Natural killer cell treated with Interleukin-12 subunit alpha and Interleukin-12 subunit beta and Interleukin-15 and Interleukin-18, amount 100 ng/mL, for 72 hours (primary cell): ENCODE results near the gene CSPG5. TPM values are rescaled to one million over a fixed set of nuclear protein-coding genes. Genes with fewer than 3 reads are reported as not detected.
A peak's percentile ranks its signal among the peaks of the same experiment; 100 is the strongest.

Source experiments
- ATAC-seq, 2 donors: fragments of 150-1000 bp; cut with Tn5 transposase in 1 of 2; sonication (Bioruptor Pico), chemical (Tn5 transposase) in 1 of 2; 2 replicates each; pipeline ENCODE4 v1.10.0; 2021
- DNase-seq: peaks from one replicate; pipeline ENCODE4 v3.0.0; 2022; ENCODE audit warnings: low spot score
- H3K27ac Mint-ChIP-seq, 2 donors: 1 replicate in 1 of 2; 2 replicates in 1 of 2; pipeline ENCODE4 v1.8.0; 2022; ENCODE audit warnings: mixed read lengths in 2 of 2, mild to moderate bottlenecking in 1 of 2, moderate library complexity in 1 of 2
- H3K27me3 Mint-ChIP-seq, 2 donors: 1 replicate in 1 of 2; 2 replicates in 1 of 2; pipeline ENCODE4 v1.8.0; 2022; ENCODE audit warnings: mixed read lengths in 2 of 2
- H3K36me3 Mint-ChIP-seq: one replicate; pipeline ENCODE4 v1.8.0; 2022; ENCODE audit warnings: mixed read lengths
- H3K4me1 Mint-ChIP-seq, 2 donors: 1 replicate in 1 of 2; 2 replicates in 1 of 2; pipeline ENCODE4 v1.8.0; 2022; ENCODE audit warnings: low read depth in 2 of 2, mixed read lengths in 2 of 2, mild to moderate bottlenecking in 1 of 2
- H3K4me3 Mint-ChIP-seq: one replicate; pipeline ENCODE4 v1.8.0; 2022; ENCODE audit warnings: mixed read lengths
- H3K9me3 Mint-ChIP-seq: 2 replicates; pipeline ENCODE4 v1.8.0; 2022; ENCODE audit warnings: mixed read lengths
- total RNA-seq, 2 donors: library from RNA; stranded (reverse); gene quantifications; one replicate each; pipeline ENCODE4 v1.2.3, GENCODE V29; 2022

The CSPG5 gene
- total RNA-seq, 2 donors from 2014 or later, result 0.29 to 0.95 TPM

DNA sequence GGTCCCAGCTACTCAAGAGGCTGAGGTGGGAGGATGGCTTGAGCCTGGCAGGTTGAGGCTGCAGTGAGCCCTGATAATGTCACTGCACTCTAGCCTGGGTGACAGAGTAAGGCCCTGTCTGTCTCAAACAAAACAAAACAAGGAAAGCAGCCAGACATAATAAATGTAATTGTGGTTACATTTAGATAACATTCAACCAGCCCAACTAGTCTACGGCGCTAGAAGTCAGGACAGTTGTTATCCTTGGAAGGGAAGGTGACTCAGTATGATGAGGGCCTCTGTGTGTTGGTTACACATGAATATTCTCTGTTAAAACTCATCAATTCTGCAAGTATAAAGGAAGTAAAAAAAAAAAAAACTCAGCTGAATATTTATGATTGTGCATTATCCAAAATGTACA lies 27.0 kb upstream of the CSPG5 start:
- Mint-ChIP-seq H3K9me3 (no peaks in the 10 kb centered on the region), H3K36me3 (peaks cover 9% of the 10 kb centered on the region), H3K27ac (no peak overlapping the region), H3K4me3 (no peak overlapping the region), H3K4me1 (peaks cover 0 to 3% of the 10 kb centered on the region in 2 donors), H3K27me3 (no peaks in the 10 kb centered on the region)
- DNase-seq (no peak), ATAC-seq (no peak)

DNA sequence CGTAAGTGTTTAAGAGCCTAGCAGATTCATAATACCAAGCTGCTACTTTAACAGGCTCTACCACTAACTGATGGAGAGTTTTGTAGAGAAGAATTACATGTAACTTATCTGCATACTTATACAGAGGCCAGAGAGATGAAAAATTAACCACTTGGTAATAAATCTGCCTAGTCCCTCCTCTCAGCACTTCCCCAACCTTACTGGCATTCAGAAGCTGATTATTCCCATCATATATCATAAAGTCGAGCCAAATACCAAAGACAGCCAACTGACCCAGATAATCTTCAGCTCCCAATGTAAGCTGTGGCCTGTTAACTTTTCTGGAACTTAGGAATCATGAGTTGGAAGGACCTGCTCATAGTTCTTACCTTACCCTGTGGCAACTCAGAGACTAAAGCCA lies 25.5 kb upstream of the CSPG5 start:
- DNase-seq (no peak), ATAC-seq (no peak)
- H3K27ac Mint-ChIP-seq, result no peak overlapping the region
- no peak overlapping the region for H3K4me3 Mint-ChIP-seq
- H3K36me3 Mint-ChIP-seq, result peaks cover 4% of the 10 kb centered on the region
- peaks cover 0 to 3% of the 10 kb centered on the region in 2 donors for H3K4me1 Mint-ChIP-seq
- H3K9me3 Mint-ChIP-seq, result no peaks in the 10 kb centered on the region
- H3K27me3 Mint-ChIP-seq, result no peaks in the 10 kb centered on the region

DNA sequence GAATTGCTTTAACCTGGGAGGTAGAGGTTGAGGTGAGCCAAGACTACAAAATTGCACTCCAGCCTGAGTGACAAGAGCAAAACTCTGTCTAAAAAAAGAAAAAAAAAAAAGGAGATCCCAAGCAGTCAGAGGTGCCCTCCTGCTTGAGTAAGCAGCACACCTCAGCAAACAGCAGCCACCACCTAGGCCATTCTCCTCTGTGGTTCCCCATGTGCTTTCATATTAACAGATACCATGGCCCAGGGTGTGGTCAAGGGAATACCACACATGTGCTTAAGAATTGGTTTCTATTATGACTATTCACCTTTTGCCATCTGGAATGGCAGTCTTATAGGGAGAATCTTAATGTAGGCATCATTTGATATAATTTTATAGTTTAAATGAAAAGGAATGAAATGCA lies 24.7 kb upstream of the CSPG5 start:
- no peaks in the 10 kb centered on the region for H3K27me3 Mint-ChIP-seq
- DNase-seq (no peak), ATAC-seq (no peak)
- peaks cover 4% of the 10 kb centered on the region for H3K36me3 Mint-ChIP-seq
- no peaks in the 10 kb centered on the region for H3K9me3 Mint-ChIP-seq
- H3K4me3 Mint-ChIP-seq, result no peak overlapping the region
- peaks cover 0 to 3% of the 10 kb centered on the region in 2 donors for H3K4me1 Mint-ChIP-seq
- no peak overlapping the region for H3K27ac Mint-ChIP-seq

DNA sequence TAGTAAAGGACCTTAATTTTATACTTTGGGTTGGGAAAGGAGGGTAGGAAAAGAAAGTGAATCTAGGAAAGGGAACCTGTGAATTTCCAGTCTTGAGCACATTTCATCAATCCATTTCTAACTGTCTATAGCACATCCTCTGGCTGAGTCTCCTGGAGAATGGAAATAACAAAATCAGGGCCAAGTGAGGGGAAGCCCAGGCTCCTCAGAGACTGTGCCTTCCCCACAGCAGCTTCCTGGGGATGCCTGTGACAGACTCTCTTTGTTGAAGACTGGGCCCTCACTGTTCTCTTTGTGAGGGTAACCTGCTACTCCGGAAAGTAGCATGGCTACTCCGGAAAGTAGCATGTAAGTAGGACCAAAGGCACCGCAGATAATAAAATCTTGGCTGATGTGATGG lies 22.6 kb upstream of the CSPG5 start:
- Mint-ChIP-seq H3K9me3 (no peaks in the 10 kb centered on the region), H3K27me3 (no peaks in the 10 kb centered on the region), H3K4me3 (no peak overlapping the region), H3K4me1 (peaks cover 0 to 3% of the 10 kb centered on the region in 2 donors), H3K36me3 (peaks cover 4% of the 10 kb centered on the region), H3K27ac (peak overlapping the region in 1 of 2 donors; percentile 9)
- ATAC-seq (no peak), DNase-seq (no peak)

DNA sequence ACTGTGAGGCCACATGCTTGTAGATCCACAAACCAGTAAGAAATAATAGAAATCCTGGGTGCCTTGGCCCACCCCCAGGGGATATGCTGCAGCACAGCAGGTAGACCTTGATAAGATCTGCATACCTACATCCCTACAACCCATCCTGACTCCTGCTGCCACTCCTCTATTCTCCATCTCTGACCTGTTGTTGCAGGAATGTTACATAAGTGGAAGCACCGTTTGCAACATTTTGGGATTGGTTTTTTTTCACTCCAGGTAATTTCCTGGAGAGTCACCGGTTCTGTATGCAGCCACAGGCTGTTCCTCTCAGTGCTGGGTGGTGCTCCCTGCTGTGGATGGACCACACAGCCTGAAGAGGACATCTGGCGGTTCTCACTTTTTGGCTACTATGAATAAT lies 16.1 kb upstream of the CSPG5 start:
- H3K27me3 Mint-ChIP-seq, result no peaks in the 10 kb centered on the region
- no peak overlapping the region for H3K4me3 Mint-ChIP-seq
- ATAC-seq (no peak), DNase-seq (no peak)
- no peak overlapping the region for H3K27ac Mint-ChIP-seq
- no peaks in the 10 kb centered on the region for H3K36me3 Mint-ChIP-seq
- no peaks in the 10 kb centered on the region for H3K9me3 Mint-ChIP-seq
- H3K4me1 Mint-ChIP-seq, result no peaks in the 10 kb centered on the region

DNA sequence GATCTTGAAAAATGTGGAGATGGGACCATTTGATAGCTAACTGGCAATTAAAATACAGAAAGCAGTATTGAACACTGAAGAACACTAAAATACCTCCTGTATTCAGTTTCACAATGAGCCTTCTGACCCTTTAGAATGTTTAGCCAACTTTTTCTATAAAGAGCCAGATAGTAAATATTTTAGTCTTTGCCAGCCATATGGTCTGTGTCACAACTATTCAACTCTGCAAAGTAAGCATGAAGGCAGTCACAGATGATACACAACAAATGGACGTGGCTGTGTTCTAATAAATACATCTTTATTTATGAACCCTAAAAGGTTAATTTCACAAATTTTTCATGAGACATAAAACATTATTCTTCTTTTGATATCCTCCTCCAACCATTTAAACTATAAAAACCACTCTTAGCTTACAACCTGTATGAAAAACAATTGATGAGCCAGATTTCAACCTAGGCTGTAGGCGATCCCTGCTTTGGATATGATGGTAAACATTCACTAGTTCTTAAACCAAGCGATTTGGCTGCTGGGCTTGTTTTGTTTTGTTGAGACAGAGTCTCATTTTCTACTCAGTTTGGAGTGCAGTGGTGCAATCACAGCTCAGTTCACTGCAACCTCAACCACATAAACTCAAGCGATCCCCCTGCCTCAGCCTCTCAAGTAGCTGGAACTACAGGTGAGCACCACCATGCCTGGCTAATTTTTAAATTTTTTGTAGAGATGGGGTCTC lies 13.6 kb upstream of the CSPG5 start:
- no peaks in the 10 kb centered on the region for H3K4me1 Mint-ChIP-seq
- H3K4me3 Mint-ChIP-seq, result no peak overlapping the region
- no peaks in the 10 kb centered on the region for H3K27me3 Mint-ChIP-seq
- no peak for ATAC-seq
- H3K27ac Mint-ChIP-seq, result no peak overlapping the region
- DNase-seq, result no peak
- H3K9me3 Mint-ChIP-seq, result no peaks in the 10 kb centered on the region
- H3K36me3 Mint-ChIP-seq, result no peaks in the 10 kb centered on the region

DNA sequence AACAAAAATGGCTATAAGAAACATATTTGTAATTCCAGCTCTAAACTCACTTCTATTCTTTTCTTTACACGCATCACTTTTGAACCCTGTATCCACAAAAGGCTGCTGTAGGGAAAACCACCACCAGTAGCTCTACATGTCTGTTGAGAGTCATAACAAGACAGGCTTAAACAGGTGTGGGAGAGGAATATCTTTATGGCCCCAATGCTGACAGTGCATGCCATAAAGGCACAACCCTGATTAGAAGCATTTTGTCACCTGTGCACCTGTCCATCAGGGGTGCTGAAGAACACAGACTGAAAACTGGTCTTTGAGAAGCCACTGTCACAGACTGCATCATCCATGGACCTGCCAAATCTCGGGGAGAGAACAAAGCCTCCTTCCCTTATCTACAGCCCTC lies 11.6 kb upstream of the CSPG5 start:
- peaks cover 4% of the 10 kb centered on the region for H3K36me3 Mint-ChIP-seq
- no peaks in the 10 kb centered on the region for H3K27me3 Mint-ChIP-seq
- no peaks in the 10 kb centered on the region for H3K9me3 Mint-ChIP-seq
- no peak overlapping the region for H3K4me3 Mint-ChIP-seq
- no peaks in the 10 kb centered on the region for H3K4me1 Mint-ChIP-seq
- peak overlapping the region in 1 of 2 donors; percentile 3 for H3K27ac Mint-ChIP-seq
- DNase-seq (no peak), ATAC-seq (no peak)

DNA sequence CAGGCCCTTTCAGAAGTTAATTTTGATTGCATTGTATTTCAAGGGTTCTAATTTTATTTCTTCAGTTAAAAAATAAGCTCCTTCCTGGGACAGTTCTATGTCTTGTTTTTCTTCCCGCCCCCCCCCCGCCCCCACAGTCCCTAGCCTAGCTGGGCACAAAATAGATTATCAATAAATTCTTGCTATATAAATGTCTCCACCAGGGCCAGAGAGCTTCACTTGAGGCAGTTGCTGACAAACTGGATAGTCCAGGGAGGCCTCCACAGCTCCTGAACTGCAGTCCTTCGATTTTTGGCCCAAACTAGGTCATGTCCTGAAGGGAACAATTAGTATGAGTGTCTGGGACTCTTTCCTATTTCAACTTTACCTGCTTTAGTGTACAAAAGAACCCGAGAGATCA lies 9.9 kb upstream of the CSPG5 start:
- ATAC-seq (no peak), DNase-seq (no peak)
- H3K27ac Mint-ChIP-seq, result no peak overlapping the region
- no peaks in the 10 kb centered on the region for H3K4me1 Mint-ChIP-seq
- no peaks in the 10 kb centered on the region for H3K27me3 Mint-ChIP-seq
- no peaks in the 10 kb centered on the region for H3K9me3 Mint-ChIP-seq
- no peak overlapping the region for H3K4me3 Mint-ChIP-seq
- peaks cover 4% of the 10 kb centered on the region for H3K36me3 Mint-ChIP-seq

DNA sequence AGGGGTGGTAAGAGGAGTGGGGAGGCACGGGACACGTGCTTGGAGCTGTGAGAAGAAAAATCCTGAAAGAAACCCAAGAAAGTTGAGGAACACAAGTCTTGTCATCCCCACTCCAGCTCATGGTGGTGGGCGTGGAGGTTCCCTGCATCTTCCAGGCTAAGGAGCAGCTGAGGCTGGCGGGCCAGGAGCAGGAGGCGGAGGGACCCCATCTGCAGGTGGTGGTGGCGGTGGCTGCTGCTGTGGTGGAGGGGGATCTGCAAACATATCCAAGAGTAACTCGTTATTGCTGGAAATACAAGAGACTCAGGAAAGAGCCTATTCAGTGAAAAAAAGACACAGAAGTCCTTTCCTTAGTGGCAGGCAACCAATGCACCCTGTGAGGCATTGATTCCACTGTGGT lies 9.4 kb upstream of the CSPG5 start:
- Mint-ChIP-seq H3K4me1 (no peaks in the 10 kb centered on the region), H3K36me3 (peaks cover 4% of the 10 kb centered on the region), H3K27me3 (no peaks in the 10 kb centered on the region), H3K4me3 (no peak overlapping the region), H3K27ac (no peak overlapping the region), H3K9me3 (no peaks in the 10 kb centered on the region)
- ATAC-seq, result no peak
- DNase-seq, result no peak

DNA sequence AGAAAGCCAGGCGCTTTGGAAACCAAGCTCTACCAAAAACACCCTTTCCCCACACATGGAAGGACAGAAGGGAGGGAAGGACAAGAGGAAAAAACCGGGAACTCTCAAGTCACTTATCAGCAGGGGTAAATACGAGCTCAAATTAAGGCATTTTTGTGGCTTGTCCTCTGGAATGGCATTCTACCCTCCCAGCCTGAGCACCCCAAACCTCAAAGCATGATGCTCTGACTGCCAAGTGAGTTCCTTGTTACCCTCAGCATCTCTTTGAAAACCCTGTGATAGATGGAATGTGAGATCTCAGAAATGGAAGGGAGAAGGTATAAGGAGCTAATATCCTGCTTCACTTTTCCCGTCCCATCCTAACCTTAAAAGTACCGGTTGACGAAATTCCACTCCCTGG lies 8.1 kb upstream of the CSPG5 start:
- Mint-ChIP-seq H3K4me1 (no peaks in the 10 kb centered on the region), H3K36me3 (peaks cover 4% of the 10 kb centered on the region), H3K9me3 (no peaks in the 10 kb centered on the region), H3K27ac (no peak overlapping the region), H3K4me3 (no peak overlapping the region), H3K27me3 (no peaks in the 10 kb centered on the region)
- ATAC-seq, result no peak
- DNase-seq, result no peak

DNA sequence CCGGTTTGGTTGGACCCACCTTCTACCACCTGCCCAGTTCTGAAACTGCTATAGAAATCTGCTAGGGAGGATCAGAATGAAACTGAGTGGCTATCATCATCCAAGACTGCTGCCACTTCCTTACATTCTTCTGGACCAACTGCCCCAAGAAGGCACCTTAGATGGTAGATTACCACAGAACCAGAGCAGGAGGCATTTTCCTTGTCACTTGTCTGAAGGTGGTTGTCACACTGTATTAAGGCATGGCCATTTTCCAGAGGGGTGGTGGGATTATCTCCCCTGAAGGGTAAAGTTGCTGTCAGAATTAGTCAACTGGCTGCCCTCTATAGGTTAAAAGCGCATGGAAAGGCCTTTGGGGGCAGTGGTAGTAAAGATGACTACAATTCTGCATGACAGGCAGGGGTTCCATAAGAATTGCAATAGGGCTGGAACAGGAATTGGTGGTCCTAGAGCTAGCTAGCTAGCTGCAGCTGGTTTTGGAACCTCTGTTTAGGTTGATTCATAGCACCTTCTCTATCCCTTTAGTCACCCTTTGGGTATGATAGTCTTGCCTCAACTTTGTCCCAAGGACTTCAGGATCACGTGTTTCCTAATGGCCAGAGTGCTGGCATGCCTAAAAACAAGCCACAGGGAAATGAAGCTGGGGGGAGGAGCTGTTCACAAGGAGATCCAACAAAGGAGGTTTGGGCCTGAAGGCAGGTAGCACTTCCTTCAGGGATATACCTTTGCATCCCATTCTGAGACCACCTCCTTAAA lies 4.8 kb upstream of the CSPG5 start:
- no peaks in the 10 kb centered on the region for H3K9me3 Mint-ChIP-seq
- no peak for DNase-seq
- H3K36me3 Mint-ChIP-seq, result peaks cover 4% of the 10 kb centered on the region
- no peak for ATAC-seq
- no peak overlapping the region for H3K4me3 Mint-ChIP-seq
- H3K27ac Mint-ChIP-seq, result no peak overlapping the region
- H3K27me3 Mint-ChIP-seq, result peaks cover 7 to 15% of the 10 kb centered on the region in 2 donors
- no peaks in the 10 kb centered on the region for H3K4me1 Mint-ChIP-seq

DNA sequence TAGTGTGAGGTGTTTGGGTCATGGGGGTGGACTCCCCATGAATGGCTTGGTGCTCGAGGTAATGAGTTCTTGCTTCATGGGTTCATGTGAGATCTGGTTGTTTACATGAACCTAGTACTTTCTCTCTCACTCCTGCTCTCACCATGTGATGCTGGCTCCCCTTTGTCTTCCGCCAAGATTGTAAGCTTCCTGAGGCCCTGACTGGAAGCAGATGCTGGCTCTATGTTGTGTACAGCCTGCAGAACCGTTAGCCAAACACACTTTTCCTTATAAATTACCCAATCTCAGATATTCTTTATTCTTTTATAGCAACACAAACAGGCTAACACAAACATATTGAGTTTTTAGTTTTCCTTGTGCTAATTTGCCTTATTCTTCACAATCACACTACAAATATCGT lies 3.2 kb upstream of the CSPG5 start:
- no peak overlapping the region for H3K4me3 Mint-ChIP-seq
- peaks cover 4% of the 10 kb centered on the region for H3K36me3 Mint-ChIP-seq
- H3K27ac Mint-ChIP-seq, result no peak overlapping the region
- peaks cover 10 to 15% of the 10 kb centered on the region in 2 donors for H3K27me3 Mint-ChIP-seq
- H3K9me3 Mint-ChIP-seq, result no peaks in the 10 kb centered on the region
- H3K4me1 Mint-ChIP-seq, result no peaks in the 10 kb centered on the region
- ATAC-seq (no peak), DNase-seq (no peak)

DNA sequence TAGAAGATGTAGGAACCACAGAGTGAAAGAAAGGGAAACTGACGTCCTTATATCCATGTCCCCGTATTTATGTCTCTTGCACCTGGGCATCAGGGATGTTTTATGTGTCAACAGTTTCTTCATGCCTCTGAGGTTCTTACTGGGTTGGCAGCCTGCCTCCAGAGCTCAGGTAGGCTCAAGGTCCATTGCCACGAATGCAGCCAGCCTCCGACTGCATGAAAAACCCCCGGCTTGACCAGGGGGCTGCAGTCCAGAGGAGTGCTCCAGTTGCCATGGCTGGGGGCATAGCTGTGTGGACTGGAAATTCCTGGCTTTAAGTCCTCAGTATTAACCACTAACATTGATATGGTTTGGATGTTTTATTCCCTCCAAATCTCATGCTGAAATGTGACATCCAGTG lies 2.8 kb upstream of the CSPG5 start:
- H3K27ac Mint-ChIP-seq, result no peak overlapping the region
- H3K36me3 Mint-ChIP-seq, result peaks cover 4% of the 10 kb centered on the region
- H3K9me3 Mint-ChIP-seq, result no peaks in the 10 kb centered on the region
- peaks cover 10 to 15% of the 10 kb centered on the region in 2 donors for H3K27me3 Mint-ChIP-seq
- no peak overlapping the region for H3K4me3 Mint-ChIP-seq
- ATAC-seq (no peak), DNase-seq (no peak)
- no peaks in the 10 kb centered on the region for H3K4me1 Mint-ChIP-seq

DNA sequence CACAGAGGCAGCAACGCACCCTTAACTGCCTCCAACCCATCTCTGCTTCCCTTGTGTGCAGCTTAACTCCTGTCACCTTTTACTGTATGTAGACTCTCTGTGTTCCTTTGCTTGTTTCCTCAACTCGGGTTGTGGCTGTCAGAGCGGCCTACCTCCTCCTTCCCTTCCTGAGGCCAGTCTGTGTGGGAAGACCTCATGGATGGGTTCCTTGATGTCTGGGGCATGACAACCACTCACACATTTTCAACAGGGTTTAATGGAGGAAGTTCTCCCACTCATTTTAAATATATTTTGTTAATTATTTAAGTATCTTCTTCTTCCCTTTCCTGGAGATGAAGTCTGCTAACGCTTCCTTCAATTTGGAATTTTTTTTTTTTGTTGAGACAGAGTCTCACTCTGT lies 1.8 kb upstream of the CSPG5 start:
- peaks cover 12 to 15% of the 10 kb centered on the region in 2 donors for H3K27me3 Mint-ChIP-seq
- ATAC-seq (no peak), DNase-seq (no peak)
- H3K9me3 Mint-ChIP-seq, result no peaks in the 10 kb centered on the region
- H3K4me1 Mint-ChIP-seq, result no peaks in the 10 kb centered on the region
- no peaks in the 10 kb centered on the region for H3K36me3 Mint-ChIP-seq
- no peak overlapping the region for H3K27ac Mint-ChIP-seq
- H3K4me3 Mint-ChIP-seq, result peak overlapping the region; percentile 30
